Right lobe of liver (tissue), 4 donors: Measurements from ENCODE around the gene SNCAIP.

Source experiments
- POLR2A ChIP-seq: fragments of 450-650 bp; IDR thresholded peaks from one replicate; pipeline ENCODE4 v1.6.1; 2017; ENCODE audit warnings: antibody characterized with exemption, mild to moderate bottlenecking
- TF ChIP-seq, protein P1 (sequence below), 4 donors: fragments of 200-600 bp in 3 of 4; fragments of 450-650 bp in 1 of 4; IDR thresholded peaks; one replicate each; pipeline versions ENCODE4 v1.5.1 to v1.8.0; 2016 to 2022; ENCODE audit warnings: antibody characterized with exemption in 4 of 4, mild to moderate bottlenecking in 2 of 4
- donor health status: DM: no; HTN: no; CAD: no.
- donor health status: DM: no; HTN: no; CAD: no.
- donor health status: DM: no; HTN: yes; CAD: no.

- TF ChIP-seq, protein P1, sequence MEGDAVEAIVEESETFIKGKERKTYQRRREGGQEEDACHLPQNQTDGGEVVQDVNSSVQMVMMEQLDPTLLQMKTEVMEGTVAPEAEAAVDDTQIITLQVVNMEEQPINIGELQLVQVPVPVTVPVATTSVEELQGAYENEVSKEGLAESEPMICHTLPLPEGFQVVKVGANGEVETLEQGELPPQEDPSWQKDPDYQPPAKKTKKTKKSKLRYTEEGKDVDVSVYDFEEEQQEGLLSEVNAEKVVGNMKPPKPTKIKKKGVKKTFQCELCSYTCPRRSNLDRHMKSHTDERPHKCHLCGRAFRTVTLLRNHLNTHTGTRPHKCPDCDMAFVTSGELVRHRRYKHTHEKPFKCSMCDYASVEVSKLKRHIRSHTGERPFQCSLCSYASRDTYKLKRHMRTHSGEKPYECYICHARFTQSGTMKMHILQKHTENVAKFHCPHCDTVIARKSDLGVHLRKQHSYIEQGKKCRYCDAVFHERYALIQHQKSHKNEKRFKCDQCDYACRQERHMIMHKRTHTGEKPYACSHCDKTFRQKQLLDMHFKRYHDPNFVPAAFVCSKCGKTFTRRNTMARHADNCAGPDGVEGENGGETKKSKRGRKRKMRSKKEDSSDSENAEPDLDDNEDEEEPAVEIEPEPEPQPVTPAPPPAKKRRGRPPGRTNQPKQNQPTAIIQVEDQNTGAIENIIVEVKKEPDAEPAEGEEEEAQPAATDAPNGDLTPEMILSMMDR (IDR thresholded peaks at IDR 0.05), result no peak
- TF ChIP-seq POLR2A, result no peak
Observed at GRCh38 chr5:122405751-122406150, 93.7 kb downstream of the SNCAIP start.
